ENCODE results near the gene N4BP2L2.

DNA sequence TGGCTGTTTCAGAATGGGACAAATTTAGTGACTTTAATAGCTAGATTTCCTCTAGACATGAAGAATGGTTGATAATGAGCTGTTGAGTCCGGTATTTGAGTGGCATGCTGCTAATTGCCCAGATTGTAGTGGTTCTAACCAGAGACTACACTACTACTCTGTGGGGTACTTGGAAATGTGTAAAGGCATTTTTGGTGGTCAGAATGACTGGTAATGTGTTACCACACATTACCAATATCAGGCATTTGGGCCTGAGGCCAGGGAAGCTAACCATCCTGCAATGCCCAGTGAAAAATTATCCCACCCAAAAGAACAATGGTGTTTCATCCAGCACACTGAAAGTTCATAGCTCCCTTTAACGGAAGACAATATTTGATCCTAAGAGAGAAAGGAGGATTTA, 93.1 kb downstream of the N4BP2L2 start:
- TF ChIP-seq, protein P1, sequence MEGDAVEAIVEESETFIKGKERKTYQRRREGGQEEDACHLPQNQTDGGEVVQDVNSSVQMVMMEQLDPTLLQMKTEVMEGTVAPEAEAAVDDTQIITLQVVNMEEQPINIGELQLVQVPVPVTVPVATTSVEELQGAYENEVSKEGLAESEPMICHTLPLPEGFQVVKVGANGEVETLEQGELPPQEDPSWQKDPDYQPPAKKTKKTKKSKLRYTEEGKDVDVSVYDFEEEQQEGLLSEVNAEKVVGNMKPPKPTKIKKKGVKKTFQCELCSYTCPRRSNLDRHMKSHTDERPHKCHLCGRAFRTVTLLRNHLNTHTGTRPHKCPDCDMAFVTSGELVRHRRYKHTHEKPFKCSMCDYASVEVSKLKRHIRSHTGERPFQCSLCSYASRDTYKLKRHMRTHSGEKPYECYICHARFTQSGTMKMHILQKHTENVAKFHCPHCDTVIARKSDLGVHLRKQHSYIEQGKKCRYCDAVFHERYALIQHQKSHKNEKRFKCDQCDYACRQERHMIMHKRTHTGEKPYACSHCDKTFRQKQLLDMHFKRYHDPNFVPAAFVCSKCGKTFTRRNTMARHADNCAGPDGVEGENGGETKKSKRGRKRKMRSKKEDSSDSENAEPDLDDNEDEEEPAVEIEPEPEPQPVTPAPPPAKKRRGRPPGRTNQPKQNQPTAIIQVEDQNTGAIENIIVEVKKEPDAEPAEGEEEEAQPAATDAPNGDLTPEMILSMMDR (conservative IDR thresholded peaks at IDR 0.05; ENCODE audit: low read length): no peak
- TF ChIP-seq EZH2phosphoT487 (IDR thresholded peaks at IDR 0.05; ENCODE audit: borderline replicate concordance, low read depth, low read length): no peak

Measured in OCI-LY7 (cell line).